Ureter (tissue), 1 donor: ENCODE data around the gene YPEL3. TPM values are rescaled to one million over a fixed set of nuclear protein-coding genes. Genes with fewer than 3 reads are reported as not detected.
A peak's percentile ranks its signal among the peaks of the same experiment; 100 is the strongest.
"Not testable (repeated sequence)": the region's sequence is repeated elsewhere in the genome, so short reads cannot be mapped to it uniquely, and the experiment has no call there.

Experiments used
- DNase-seq: peaks from one replicate; pipeline ENCODE4 v3.0.0-alpha.2; 2020; ENCODE audit warnings: low spot score
- total RNA-seq: library from RNA; stranded (reverse); gene quantifications from one replicate; pipeline ENCODE4 v1.2.4, GENCODE V29; 2023
- donor health status: DM: yes; HTN: yes; CAD: no.

Gene YPEL3
- total RNA-seq, result 31.0 TPM

GRCh38 chr16:30096105-30096861 lies at the start of gene YPEL3:
Gene YPEL3 (minus strand): TSS chr16:30096213. CDS start chr16:30095482, 731 bp downstream.
- peak; percentile 94 for DNase-seq

DNA sequence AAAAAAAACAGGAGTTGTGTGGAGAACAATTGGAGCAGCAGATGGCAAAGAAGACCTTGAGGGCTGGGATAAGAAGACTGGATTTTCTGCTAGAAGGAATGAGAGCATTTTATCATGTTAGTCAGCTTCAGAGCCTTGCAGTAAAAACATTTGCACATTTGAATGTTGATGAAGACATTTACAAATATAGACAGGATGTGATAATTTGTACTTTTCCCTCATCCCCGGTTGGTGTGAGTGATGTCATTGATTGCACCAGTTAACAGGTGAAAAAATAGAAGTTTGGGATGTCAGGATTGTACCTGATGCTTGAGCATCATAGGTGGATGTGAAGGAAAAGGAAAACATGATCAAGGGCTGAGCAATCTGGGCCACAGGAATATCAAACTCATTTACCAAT lies 49.6 kb upstream of the YPEL3 start:
- no peak for DNase-seq

- no peak for DNase-seq
Measured at GRCh38 chr16:30144917-30145316, 48.9 kb upstream of the YPEL3 start.

GRCh38 chr16:30144017-30144416 lies 48.0 kb upstream of the YPEL3 start:
- no peak for DNase-seq

DNA sequence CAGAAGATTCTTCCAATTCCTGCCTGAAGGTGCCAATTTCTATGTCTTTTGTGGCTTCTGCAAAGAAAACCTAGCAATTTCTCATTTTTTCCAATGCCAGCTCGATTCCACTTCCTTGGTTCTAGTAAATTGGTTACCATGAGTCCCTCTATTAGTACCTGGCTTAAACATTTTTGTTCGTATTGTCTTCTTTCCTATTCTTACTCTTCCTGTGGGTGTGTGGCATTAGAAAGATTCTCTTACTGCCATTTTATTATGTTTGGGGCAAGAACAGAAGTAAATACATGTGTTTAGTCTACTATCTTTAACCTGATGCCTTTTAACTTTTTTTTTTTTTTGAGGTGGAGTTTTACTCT lies 47.3 kb upstream of the YPEL3 start:
- DNase-seq, result no peak

- DNase-seq, result no peak
Measured at GRCh38 chr16:30142672-30143346, 46.8 kb upstream of the YPEL3 start.

- DNase-seq, result no peak
Measured at GRCh38 chr16:30141750-30142149, 45.7 kb upstream of the YPEL3 start.

DNA sequence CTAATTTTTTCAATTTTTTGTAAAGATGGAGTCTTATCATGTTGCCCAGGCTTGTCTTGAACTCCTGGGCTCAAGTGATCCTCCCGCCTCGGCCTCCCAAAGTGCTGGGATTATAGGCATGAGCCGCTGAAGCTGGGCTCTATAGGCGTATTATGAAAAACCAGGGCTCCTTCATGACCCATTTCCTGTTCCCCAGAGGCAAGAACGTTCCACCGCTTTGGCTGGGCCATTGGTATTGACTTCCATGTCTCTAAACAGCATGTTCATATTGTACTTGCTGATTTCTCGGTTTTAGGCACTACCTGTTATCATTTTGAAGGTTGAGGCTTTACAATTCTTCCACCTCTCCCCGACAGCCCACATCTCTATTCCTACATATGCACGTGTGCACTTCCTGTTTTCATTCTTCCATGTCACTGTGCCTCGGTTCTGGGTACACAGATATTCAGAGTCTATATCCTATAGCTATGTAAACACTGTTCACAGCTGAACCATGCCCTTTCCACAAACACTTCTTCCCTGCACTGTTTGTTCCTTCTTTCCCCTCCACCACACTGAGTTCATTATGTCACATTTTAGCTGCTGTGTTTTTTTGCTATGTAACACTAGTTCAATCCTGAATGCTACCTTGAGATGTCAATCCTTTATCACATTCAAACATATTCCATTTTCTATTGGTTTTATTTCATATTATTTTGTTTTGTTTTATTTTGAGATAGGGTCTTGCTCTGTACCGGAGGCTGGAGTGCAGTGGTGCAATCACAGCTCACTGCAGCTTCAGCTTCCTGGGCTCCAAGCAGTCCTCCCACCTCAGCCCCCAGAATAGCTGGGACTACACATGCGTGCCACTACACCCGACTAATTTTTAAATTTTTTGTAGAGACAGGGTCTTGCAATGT lies 43.8 kb upstream of the YPEL3 start:
- DNase-seq, result no peak

- no peak for DNase-seq
Measured at GRCh38 chr16:30137897-30138296, 41.9 kb upstream of the YPEL3 start.

GRCh38 chr16:30136971-30137605 lies 41.1 kb upstream of the YPEL3 start:
- DNase-seq, result no peak

DNA sequence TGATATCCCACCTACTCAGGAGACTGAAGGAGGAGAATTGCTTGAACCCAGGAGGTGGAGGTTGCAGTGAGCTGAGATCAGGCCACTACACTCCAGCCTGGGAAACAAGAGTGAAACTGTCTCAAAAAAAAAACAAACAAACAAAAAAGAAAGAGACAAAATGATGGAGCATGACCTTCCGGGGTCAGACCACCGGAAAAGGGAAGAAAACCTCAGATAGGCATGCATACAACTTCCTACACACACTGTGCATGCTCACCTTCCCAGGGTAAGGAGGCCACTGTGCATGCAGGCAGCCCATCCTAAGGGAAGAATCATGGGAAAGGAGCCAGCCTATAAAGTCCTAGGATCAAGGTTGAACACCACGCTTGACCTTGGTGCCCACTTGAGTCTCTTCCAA lies 36.6 kb upstream of the YPEL3 start:
- DNase-seq, result no peak

- no peak for DNase-seq
Measured at GRCh38 chr16:30131869-30132475, 36.0 kb upstream of the YPEL3 start.

GRCh38 chr16:30127993-30128392 lies 32.0 kb upstream of the YPEL3 start:
- no peak for DNase-seq

DNA sequence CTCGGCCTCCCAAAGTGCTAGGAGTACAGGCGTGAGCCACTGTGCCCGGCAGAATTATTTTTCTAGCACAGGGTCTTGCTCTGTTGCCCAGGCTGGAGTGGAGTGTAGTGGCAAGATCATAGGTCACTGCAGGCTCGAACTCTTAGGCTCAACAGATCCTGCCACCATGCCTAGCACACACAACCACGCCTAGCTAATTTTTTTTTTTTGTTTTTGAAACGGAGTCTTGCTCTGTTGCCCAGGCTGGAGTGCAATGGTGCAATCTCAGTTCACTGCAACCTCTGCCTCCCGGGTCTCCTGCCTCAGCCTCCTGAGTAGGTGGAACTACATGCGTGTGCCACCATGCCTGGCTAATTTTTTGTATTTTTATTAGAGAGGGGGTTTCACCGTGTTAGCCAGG lies 29.7 kb upstream of the YPEL3 start:
- not testable (repeated sequence) for DNase-seq

DNA sequence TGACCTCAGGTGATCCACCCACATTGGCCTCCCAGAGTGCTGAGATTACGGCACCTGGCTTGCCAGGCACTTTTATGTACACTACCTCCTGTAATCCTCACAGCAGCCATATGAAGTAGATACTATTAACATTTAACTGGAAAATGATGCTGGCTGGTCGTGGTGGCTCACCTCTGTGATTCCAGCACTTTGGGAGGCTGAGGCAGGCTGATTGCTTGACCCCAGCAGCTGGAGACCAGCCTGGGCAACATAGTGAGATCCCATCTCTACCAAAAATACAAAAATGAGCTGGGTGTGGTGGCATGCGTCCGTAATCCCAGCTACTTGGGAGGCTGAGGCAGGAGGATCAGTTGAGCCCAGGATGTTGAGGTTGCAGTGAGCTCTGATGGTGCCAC lies 29.0 kb upstream of the YPEL3 start:
- no peak for DNase-seq

- peak; percentile 45 for DNase-seq
Measured at GRCh38 chr16:30122604-30123160, 26.7 kb upstream of the YPEL3 start.

- DNase-seq, result peak; percentile 71
Measured at GRCh38 chr16:30121741-30122571, 25.9 kb upstream of the YPEL3 start.

DNA sequence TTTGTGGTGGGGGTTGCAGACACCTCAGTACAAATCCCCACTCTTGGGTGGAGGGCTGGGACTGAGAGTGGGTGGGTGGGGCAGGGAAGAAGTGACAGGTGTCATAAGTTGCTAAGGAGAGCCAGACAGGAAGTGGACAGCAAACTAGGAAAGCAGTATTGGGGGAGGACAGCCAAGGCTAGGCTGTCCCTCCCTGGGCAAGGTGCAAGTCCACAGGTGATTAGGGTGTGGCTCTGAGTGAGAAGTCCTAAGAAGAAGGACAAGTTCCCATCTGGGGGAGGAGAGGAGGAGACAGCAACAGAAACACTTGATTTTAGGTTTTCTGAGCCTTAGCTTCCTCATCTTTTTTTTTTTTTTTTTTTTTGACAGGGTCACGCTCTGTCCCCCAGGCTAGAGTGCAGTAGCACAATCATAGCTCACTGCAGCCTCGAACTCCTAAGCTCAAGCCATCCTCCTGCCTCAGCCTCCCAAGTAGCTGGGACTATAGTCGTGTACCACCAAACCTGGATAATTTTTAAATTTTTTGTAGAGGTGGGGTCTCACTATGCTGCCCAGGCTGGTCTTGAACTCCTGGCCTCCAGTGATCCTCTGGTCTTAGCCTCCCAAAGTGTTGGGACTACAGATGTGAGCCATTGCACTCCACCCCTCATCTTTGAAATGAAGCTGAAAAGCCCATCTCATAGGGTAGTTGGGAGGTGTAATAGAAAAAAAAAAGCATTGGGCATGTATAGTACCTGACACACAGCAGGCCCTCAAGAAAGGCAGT lies 24.5 kb upstream of the YPEL3 start:
- no peak for DNase-seq

DNA sequence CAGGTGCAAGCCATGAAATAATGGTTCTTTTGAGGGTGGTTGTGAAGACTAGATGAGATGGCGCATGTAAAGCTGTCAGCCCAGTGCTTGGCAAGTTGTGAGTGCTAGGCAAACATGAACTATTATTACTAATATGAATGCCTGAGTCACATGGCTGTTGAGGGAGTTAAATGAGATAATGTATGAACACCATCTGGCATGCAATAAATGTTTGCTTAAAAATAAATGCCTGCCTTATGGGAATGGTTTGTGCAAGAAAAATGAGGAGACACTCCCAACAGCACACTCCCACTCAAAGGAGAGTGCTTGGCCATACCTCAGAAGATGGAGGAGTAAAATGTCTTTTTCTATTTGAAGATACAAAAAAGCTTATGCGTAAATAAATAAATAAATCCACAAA lies 23.4 kb upstream of the YPEL3 start:
- DNase-seq, result no peak

DNA sequence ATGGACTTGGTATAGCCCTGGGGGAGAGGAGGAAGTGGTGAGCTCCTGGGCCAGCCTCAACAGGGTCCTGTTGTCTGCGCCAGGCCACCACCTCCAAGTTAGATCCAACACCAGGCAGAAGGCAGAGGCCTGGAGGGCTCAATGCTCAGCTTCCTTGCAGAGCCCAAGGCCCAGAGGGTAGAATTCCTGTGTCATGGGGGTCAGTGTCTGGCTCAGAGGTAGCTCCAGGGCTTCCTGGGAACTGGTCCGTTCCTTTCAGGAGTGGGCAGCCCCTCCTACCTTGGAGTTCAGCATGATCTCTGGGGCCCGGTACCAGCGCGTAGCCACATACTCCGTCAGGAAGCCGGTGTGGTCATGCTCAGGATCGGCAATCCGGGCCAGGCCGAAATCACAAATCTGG lies 21.8 kb upstream of the YPEL3 start:
- no peak for DNase-seq
